Endothelial cell of umbilical vein (primary cell): Measurements from ENCODE around the gene SCUBE3. TPM values are rescaled to one million over a fixed set of nuclear protein-coding genes. Genes with fewer than 3 reads are reported as not detected.

Experiments
- BruUV-seq: library from RNA; stranded (reverse); fragments of 400-500 nt; replicated peaks from 2 replicates; lab custom pipeline; 2021; lab: Mats Ljungman, UMichigan
- CTCF ChIA-PET: fragments of 300-600, 350-600 bp; sonication (Branson Sonifier 250); formaldehyde crosslinking; loops from one replicate; lab custom pipeline; 2021; ENCODE audit warnings: antibody characterized with exemption, inconsistent platforms; lab: Charles Lee
- POLR2A ChIA-PET: fragments of 300-600, 350-600 bp; sonication (Branson Sonifier 250); formaldehyde crosslinking; loops from one replicate; lab custom pipeline; 2021; ENCODE audit warnings: antibody characterized with exemption, inconsistent platforms; lab: Charles Lee
- DNase-seq: peaks from one replicate; pipeline ENCODE4 v3.0.0-alpha.2; 2011; ENCODE audit warnings: low read depth, low spot score
- FAIRE-seq: peaks from 2 replicates; lab custom pipeline; 2011; peaks lifted over from hg19 to GRCh38; lab: Jason Lieb, UNC
- H2AFZ ChIP-seq: 2 replicates; pipeline ENCODE4 v1.6.0; 2012; ENCODE audit warnings: low read depth, low read length, control low read depth, inconsistent platforms
- H3K27ac ChIP-seq: 2 replicates; pipeline ENCODE4 v1.5.1; 2011; ENCODE audit warnings: low read depth, mild to moderate bottlenecking, control low read depth, low read length, moderate library complexity; ENCODE audit not compliant: insufficient read depth
- H3K27me3 ChIP-seq, 2 experiments: 2 replicates each; pipeline versions ENCODE4 v1.6.0 to v1.6.1; 2011; ENCODE audit warnings: low read length in 2 of 2, mixed read lengths in 1 of 2; ENCODE audit not compliant: control insufficient read depth in 2 of 2, insufficient read depth in 2 of 2
- H3K36me3 ChIP-seq, 2 experiments: 2 replicates in 1 of 2; 3 replicates in 1 of 2; pipeline ENCODE4 v1.5.1; 2011; ENCODE audit warnings: low read length in 2 of 2, mild to moderate bottlenecking in 1 of 2, moderate library complexity in 1 of 2; ENCODE audit not compliant: control insufficient read depth in 2 of 2, insufficient read depth in 2 of 2; ENCODE audit errors: extremely low read depth in 1 of 2
- H3K4me1 ChIP-seq: 3 replicates; pipeline ENCODE4 v1.5.1; 2011; ENCODE audit warnings: mild to moderate bottlenecking, low read length; ENCODE audit not compliant: control insufficient read depth, insufficient read depth; ENCODE audit errors: extremely low read depth
- H3K4me2 ChIP-seq: 2 replicates; pipeline ENCODE4 v1.6.1; 2011; ENCODE audit warnings: low read length, control low read depth, mixed read lengths; ENCODE audit not compliant: insufficient read depth
- H3K4me3 ChIP-seq, 3 experiments: fragments of 200-600 bp in 1 of 3; sonication (generic), shearing (Covaris generic) in 1 of 3; replicated peaks in 1 of 3; 2 replicates each; pipeline ENCODE4 v1.5.1; 2011 to 2016; ENCODE audit warnings: control low read depth in 3 of 3, low read length in 3 of 3, mild to moderate bottlenecking in 2 of 3, inconsistent platforms in 1 of 3, low read depth in 1 of 3, moderate library complexity in 1 of 3; ENCODE audit not compliant: insufficient read depth in 1 of 3
- H3K79me2 ChIP-seq: 2 replicates; pipeline ENCODE4 v1.6.0; 2012; ENCODE audit warnings: low read length, inconsistent platforms; ENCODE audit not compliant: control insufficient read depth, insufficient read depth
- H3K9ac ChIP-seq: replicated peaks from 2 replicates; pipeline ENCODE3; 2011; ENCODE audit warnings: low read length, control low read depth; ENCODE audit not compliant: insufficient read depth; ENCODE audit errors: extremely low read depth
- H3K9me1 ChIP-seq: replicated peaks from 3 replicates; pipeline ENCODE4 v1.6.0; 2011; ENCODE audit warnings: mild to moderate bottlenecking, low read length; ENCODE audit not compliant: control insufficient read depth, insufficient read depth; ENCODE audit errors: extremely low read depth
- H3K9me3 ChIP-seq: replicated peaks from 2 replicates; pipeline ENCODE4 v1.5.1; 2012; ENCODE audit warnings: low read length, inconsistent platforms; ENCODE audit not compliant: control insufficient read depth, insufficient read depth
- H4K20me1 ChIP-seq: replicated peaks from 2 replicates; pipeline ENCODE3; 2011; ENCODE audit warnings: mild to moderate bottlenecking, low read length; ENCODE audit not compliant: control insufficient read depth, insufficient read depth; ENCODE audit errors: extremely low read depth
- EZH2 ChIP-seq: IDR thresholded peaks from 2 replicates; pipeline ENCODE4 v1.6.1; 2012; ENCODE audit warnings: borderline replicate concordance, low read depth, mild to moderate bottlenecking, moderate library complexity, low read length, inconsistent platforms; ENCODE audit not compliant: severe bottlenecking
- JUN ChIP-seq: IDR thresholded peaks from 2 replicates; pipeline ENCODE4 v1.6.1; 2011; ENCODE audit warnings: borderline replicate concordance, low read depth; ENCODE audit not compliant: insufficient read length, insufficient read depth
- MAX ChIP-seq: IDR thresholded peaks from 2 replicates; pipeline ENCODE4 v1.6.1; 2011; ENCODE audit not compliant: insufficient read depth, insufficient read length
- MYC ChIP-seq: IDR thresholded peaks from one replicate; pipeline ENCODE4 v1.6.1; 2011; ENCODE audit warnings: mild to moderate bottlenecking, low read depth, low read length
- POLR2A ChIP-seq: IDR thresholded peaks from 2 replicates; pipeline ENCODE4 v1.6.1; 2012; ENCODE audit warnings: low read depth, mild to moderate bottlenecking, control low read depth, low read length
- POLR2AphosphoS5 ChIP-seq: IDR thresholded peaks from 2 replicates; pipeline ENCODE4 v1.6.1; 2012; ENCODE audit warnings: low read depth, mild to moderate bottlenecking, control low read depth, low read length, moderate library complexity; ENCODE audit not compliant: insufficient read depth
- dilution Hi-C: fragments of 300-500 bp; cut with MboI; formaldehyde crosslinking; loops from one replicate; pipeline ENCODE4 v1.15.0; 2019; ENCODE audit warnings: low sequenced_read_pairs; ENCODE audit not compliant: extremely low pct_ligation_motif_present
- intact Hi-C: fragments of 100-400 bp; cut with micrococcal nuclease; formaldehyde crosslinking; loops from one replicate; pipeline ENCODE4 v1.10.0; 2022
- polyA plus RNA-seq, 4 experiments: library from polyadenylated mRNA; depleted of rRNA in 3 of 4; stranded (reverse) in 3 of 4; unstranded in 1 of 4; fragments of >200 nt; gene quantifications; 2 replicates each; pipeline versions ENCODE4 v1.2.1 to v1.2.3, GENCODE V29; 2011 to 2012; ENCODE audit warnings: missing spikeins in 1 of 4
- total RNA-seq: library from RNA; stranded (reverse); gene quantifications from 2 replicates; pipeline ENCODE4 v1.2.3, GENCODE V29; 2021

The SCUBE3 gene
- total and polyA plus RNA-seq, 2 donors (not counting 3 experiments of a cell fraction or from before 2014, with no cell fraction given): 1.1 to 1.5 TPM

DNA sequence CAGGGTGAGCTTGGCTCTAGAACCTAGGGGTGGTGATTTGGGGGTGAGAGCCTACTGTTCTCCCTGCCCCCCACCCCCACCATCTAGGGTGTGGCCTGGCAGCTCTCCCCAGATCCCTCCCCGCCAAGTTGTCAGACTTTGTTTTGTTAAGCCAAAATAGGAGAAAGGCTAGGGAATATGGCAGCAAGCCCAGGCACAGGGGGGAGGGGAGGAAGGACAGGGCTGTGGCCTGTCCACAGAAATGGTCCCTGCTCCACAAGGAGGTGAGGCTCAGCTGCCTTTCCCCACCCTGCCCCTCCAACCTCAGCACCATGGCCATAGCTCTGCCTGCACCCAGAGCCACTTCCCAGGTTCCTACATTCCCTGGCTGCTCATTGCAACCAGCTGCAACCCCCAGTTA is 17.2 kb downstream of the SCUBE3 start:
- Histone ChIP-seq H3K4me2 (no peak overlapping the region), H3K4me3 (no peak overlapping the region), H4K20me1 (no peaks in the 10 kb centered on the region), H3K36me3 (no peaks in the 10 kb centered on the region), H3K4me1 (no peaks in the 10 kb centered on the region), H3K9me3 (no peaks in the 10 kb centered on the region), H3K9ac (no peak overlapping the region), H2AFZ (no peak overlapping the region), H3K27me3 (no peaks in the 10 kb centered on the region), H3K27ac (no peak overlapping the region), H3K79me2 (no peaks in the 10 kb centered on the region), H3K9me1 (no peaks in the 10 kb centered on the region)
- FAIRE-seq (no peak), DNase-seq (no peak)
- ChIA-PET CTCF (interaction anchor here (1.3 to 5.1 kb wide), 6 partner anchors 9 to 28 kb away, joined by 3 to 48 read pairs (median 5); partner anchors contain the start of gene ZNF76), POLR2A (interaction anchor here (1.0 kb wide), 1 partner anchor 12 kb away, joined by 3 read pairs; no protein-coding TSS in a partner anchor)
- TF ChIP-seq MYC (no peak), MAX (no peak), JUN (no peak), POLR2A (no peak), POLR2AphosphoS5 (no peak)
- intact Hi-C loops (no loop called here), dilution Hi-C loops (no loop called here)
- BruUV-seq: no TSS peak

DNA sequence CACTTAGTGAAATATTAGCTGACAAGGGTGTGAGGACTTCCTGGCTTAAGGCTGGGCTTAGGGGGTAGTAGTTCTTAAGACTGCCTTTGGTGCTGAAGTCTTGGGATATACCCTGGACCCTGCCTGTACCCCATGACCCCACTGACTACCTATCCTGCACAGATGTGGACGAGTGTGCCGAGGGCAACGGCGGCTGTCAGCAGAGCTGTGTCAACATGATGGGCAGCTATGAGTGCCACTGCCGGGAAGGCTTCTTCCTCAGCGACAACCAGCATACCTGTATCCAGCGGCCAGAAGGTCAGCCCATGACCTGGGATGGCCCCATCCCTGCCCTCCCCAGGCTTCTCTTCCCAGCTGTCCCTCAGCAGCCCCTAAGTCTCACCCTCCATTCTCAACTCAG is 17.8 kb downstream of the SCUBE3 start:
- H3K79me2 ChIP-seq: no peaks in the 10 kb centered on the region

More for the DNA sequence above, 17.8 kb downstream of the SCUBE3 start:
- no peaks in the 10 kb centered on the region for H4K20me1 ChIP-seq
- no peaks in the 10 kb centered on the region for H3K9me1 ChIP-seq
- H3K36me3 ChIP-seq: no peaks in the 10 kb centered on the region
- BruUV-seq: no TSS peak
- H3K9ac ChIP-seq: no peak overlapping the region
- H3K27me3 ChIP-seq: no peaks in the 10 kb centered on the region
- H3K4me1 ChIP-seq: no peaks in the 10 kb centered on the region
- intact Hi-C loops: no loop called here
- dilution Hi-C loops: no loop called here
- no peak overlapping the region for H3K4me2 ChIP-seq
- FAIRE-seq: no peak
- H3K4me3 ChIP-seq: no peak overlapping the region
- no peak overlapping the region for H2AFZ ChIP-seq
- TF ChIP-seq POLR2AphosphoS5: no peak
- no peak for TF ChIP-seq MAX
- TF ChIP-seq JUN: no peak
- TF ChIP-seq EZH2: no peak
- no peak for TF ChIP-seq MYC
- no peak for DNase-seq
- H3K27ac ChIP-seq: no peak overlapping the region
- ChIA-PET CTCF (interaction anchor here (1.3 to 5.1 kb wide), 6 partner anchors 8 to 27 kb away, joined by 3 to 48 read pairs (median 6); partner anchors contain the start of gene ZNF76), POLR2A (no interaction called here)
- H3K9me3 ChIP-seq: no peaks in the 10 kb centered on the region
